ENCODE results near the gene RIMS3. TPM values are rescaled to one million over a fixed set of nuclear protein-coding genes. Genes with fewer than 3 reads are reported as not detected.

Gene RIMS3
- total RNA-seq, 1 donor: 6.2 TPM

- H3K4me2 ChIP-seq (ENCODE audit: insufficient read depth, low read length): peak overlapping the region; percentile 98
- peak overlapping the region; percentile 85 for H3K4me3 ChIP-seq (ENCODE audit: insufficient read depth, low read length)
- H3K36me3 ChIP-seq (ENCODE audit: insufficient read depth, low read length): peaks cover 7% of the 10 kb centered on the region
- DNase-seq (ENCODE audit: insufficient read length, low spot score, missing footprints): peak; percentile 93
- TF ChIP-seq, protein P1, sequence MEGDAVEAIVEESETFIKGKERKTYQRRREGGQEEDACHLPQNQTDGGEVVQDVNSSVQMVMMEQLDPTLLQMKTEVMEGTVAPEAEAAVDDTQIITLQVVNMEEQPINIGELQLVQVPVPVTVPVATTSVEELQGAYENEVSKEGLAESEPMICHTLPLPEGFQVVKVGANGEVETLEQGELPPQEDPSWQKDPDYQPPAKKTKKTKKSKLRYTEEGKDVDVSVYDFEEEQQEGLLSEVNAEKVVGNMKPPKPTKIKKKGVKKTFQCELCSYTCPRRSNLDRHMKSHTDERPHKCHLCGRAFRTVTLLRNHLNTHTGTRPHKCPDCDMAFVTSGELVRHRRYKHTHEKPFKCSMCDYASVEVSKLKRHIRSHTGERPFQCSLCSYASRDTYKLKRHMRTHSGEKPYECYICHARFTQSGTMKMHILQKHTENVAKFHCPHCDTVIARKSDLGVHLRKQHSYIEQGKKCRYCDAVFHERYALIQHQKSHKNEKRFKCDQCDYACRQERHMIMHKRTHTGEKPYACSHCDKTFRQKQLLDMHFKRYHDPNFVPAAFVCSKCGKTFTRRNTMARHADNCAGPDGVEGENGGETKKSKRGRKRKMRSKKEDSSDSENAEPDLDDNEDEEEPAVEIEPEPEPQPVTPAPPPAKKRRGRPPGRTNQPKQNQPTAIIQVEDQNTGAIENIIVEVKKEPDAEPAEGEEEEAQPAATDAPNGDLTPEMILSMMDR (IDR thresholded peaks at IDR 0.05; ENCODE audit: extremely low read depth, low read depth, low read length): no peak
- peaks cover 31% of the 10 kb centered on the region for H3K4me1 ChIP-seq (ENCODE audit: insufficient read depth, low read length)
- peak overlapping the region; percentile 96 for H2AFZ ChIP-seq (ENCODE audit: low read length)
- H4K20me1 ChIP-seq (ENCODE audit: insufficient read depth, low read length): no peaks in the 10 kb centered on the region
- H3K27me3 ChIP-seq (ENCODE audit: insufficient read depth, low read length): no peaks in the 10 kb centered on the region
- no peaks in the 10 kb centered on the region for H3K9me3 ChIP-seq (ENCODE audit: low read depth, low read length)
- H3K79me2 ChIP-seq (ENCODE audit: insufficient read depth, low read length): peaks cover 82% of the 10 kb centered on the region
- H3K27ac ChIP-seq (ENCODE audit: low read depth, low read length): peak overlapping the region; percentile 80
Observed at GRCh38 chr1:40709100-40709801, 43.8 kb upstream of the RIMS3 start.

GRCh38 chr1:40708750-40709099, 43.2 kb upstream of the RIMS3 start:
- H3K4me3 ChIP-seq (ENCODE audit: insufficient read depth, low read length): peak overlapping the region; percentile 85
- H3K9me3 ChIP-seq (ENCODE audit: low read depth, low read length): no peaks in the 10 kb centered on the region
- peak overlapping the region; percentile 80 for H3K27ac ChIP-seq (ENCODE audit: low read depth, low read length)
- H3K4me1 ChIP-seq (ENCODE audit: insufficient read depth, low read length): peaks cover 31% of the 10 kb centered on the region
- DNase-seq (ENCODE audit: insufficient read length, low spot score, missing footprints): no peak
- peak overlapping the region; percentile 98 for H3K4me2 ChIP-seq (ENCODE audit: insufficient read depth, low read length)
- H3K27me3 ChIP-seq (ENCODE audit: insufficient read depth, low read length): no peaks in the 10 kb centered on the region
- peaks cover 7% of the 10 kb centered on the region for H3K36me3 ChIP-seq (ENCODE audit: insufficient read depth, low read length)
- TF ChIP-seq, protein P1 (IDR thresholded peaks at IDR 0.05; ENCODE audit: extremely low read depth, low read depth, low read length): no peak
- peaks cover under 1% of the 10 kb centered on the region for H4K20me1 ChIP-seq (ENCODE audit: insufficient read depth, low read length)
- peaks cover 82% of the 10 kb centered on the region for H3K79me2 ChIP-seq (ENCODE audit: insufficient read depth, low read length)
- H2AFZ ChIP-seq (ENCODE audit: low read length): peak overlapping the region; percentile 96

DNA sequence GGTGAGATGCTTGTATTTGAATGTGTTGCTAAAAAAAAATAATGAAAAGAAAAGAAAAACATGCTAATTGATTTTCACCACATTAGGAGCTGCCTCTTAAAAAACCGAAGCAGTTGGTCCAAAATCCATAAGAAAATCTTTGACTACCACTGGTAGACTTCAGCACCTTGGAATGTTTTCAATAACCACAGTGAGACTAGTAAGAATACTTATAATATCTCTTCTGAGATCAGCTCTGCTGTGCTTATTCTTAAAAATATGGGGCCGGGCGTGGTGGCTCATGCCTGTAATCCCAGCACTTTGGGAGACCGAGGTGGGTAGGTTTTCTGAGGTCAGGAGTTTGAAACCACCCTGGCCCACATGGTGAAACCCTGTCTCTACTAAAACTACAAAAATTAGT, 41.1 kb upstream of the RIMS3 start:
- DNase-seq (ENCODE audit: insufficient read length, low spot score, missing footprints): no peak

More for the DNA sequence above, 41.1 kb upstream of the RIMS3 start:
- Histone ChIP-seq H3K79me2 (ENCODE audit: insufficient read depth, low read length) (peaks cover 82% of the 10 kb centered on the region), H3K27me3 (ENCODE audit: insufficient read depth, low read length) (no peaks in the 10 kb centered on the region), H3K4me1 (ENCODE audit: insufficient read depth, low read length) (peaks cover 30% of the 10 kb centered on the region), H2AFZ (ENCODE audit: low read length) (no peak overlapping the region), H3K27ac (ENCODE audit: low read depth, low read length) (no peak overlapping the region), H3K9me3 (ENCODE audit: low read depth, low read length) (no peaks in the 10 kb centered on the region), H4K20me1 (ENCODE audit: insufficient read depth, low read length) (peaks cover 9% of the 10 kb centered on the region), H3K36me3 (ENCODE audit: insufficient read depth, low read length) (no peaks in the 10 kb centered on the region), H3K4me2 (ENCODE audit: insufficient read depth, low read length) (no peak overlapping the region), H3K4me3 (ENCODE audit: insufficient read depth, low read length) (no peak overlapping the region)
- TF ChIP-seq, protein P1 (IDR thresholded peaks at IDR 0.05; ENCODE audit: extremely low read depth, low read depth, low read length): no peak
